ENCODE data around the gene CORO2B. TPM values are rescaled to one million over a fixed set of nuclear protein-coding genes. Genes with fewer than 3 reads are reported as not detected.

The CORO2B gene
- polyA plus RNA-seq, 3 donors = 0.03 TPM; not detected in 2

GRCh38 chr15:68642491-68642845, 63.7 kb downstream of the CORO2B start:
- Mint-ChIP-seq H3K4me1 (no peaks in the 10 kb centered on the region), H3K27ac (no peak overlapping the region), H3K4me3 (no peak overlapping the region), H3K36me3 (no peaks in the 10 kb centered on the region), H3K9me3 (no peaks in the 10 kb centered on the region), H3K27me3 (ENCODE audit: low read depth in 3 of 3) (peaks cover 0 to 2% (median 0%) of the 10 kb centered on the region in 3 donors)
- TF ChIP-seq CTCF (IDR thresholded peaks at IDR 0.05) = no peak
- intact Hi-C loops (cut with micrococcal nuclease) = no loop called here
- Histone ChIP-seq H4K20me1 (ENCODE audit: insufficient read depth, low read length) (no peaks in the 10 kb centered on the region), H3K9ac (ENCODE audit: insufficient read depth, low read length, poor library complexity, severe bottlenecking) (no peak overlapping the region), H3K36me3 (replicated peaks in 1 of 2; ENCODE audit: control insufficient read depth in 1 of 2, insufficient read depth in 2 of 2, low read length in 2 of 2) (no peaks in the 10 kb centered on the region), H3K9me3 (replicated peaks in 1 of 2; ENCODE audit: control insufficient read depth in 1 of 2, insufficient read depth in 1 of 2, low read length in 2 of 2) (no peaks in the 10 kb centered on the region), H3K4me3 (replicated peaks in 1 of 3; ENCODE audit: low read depth in 2 of 3, low read length in 3 of 3) (no peak overlapping the region), H2AFZ (ENCODE audit: insufficient read depth, low read depth, low read length, poor library complexity, severe bottlenecking) (no peak overlapping the region), H3K27ac (ENCODE audit: low read depth in 1 of 2, low read length in 2 of 2) (no peak overlapping the region), H3K27me3 (ENCODE audit: control insufficient read depth in 2 of 2, insufficient read depth in 2 of 2, low read length in 2 of 2) (no peaks in the 10 kb centered on the region), H3K4me2 (replicated peaks; ENCODE audit: extremely low read depth, low read length, poor library complexity, severe bottlenecking) (no peak overlapping the region), H3K4me1 (ENCODE audit: control insufficient read depth in 1 of 2, insufficient read depth in 2 of 2, low read length in 2 of 2) (no peaks in the 10 kb centered on the region), H3K79me2 (ENCODE audit: insufficient read depth, low read length) (no peaks in the 10 kb centered on the region)
- no peak for DNase-seq
- WGBS (ENCODE audit: insufficient coverage) = 93% methylated on average over 3 of the region's 5 CpGs

DNA sequence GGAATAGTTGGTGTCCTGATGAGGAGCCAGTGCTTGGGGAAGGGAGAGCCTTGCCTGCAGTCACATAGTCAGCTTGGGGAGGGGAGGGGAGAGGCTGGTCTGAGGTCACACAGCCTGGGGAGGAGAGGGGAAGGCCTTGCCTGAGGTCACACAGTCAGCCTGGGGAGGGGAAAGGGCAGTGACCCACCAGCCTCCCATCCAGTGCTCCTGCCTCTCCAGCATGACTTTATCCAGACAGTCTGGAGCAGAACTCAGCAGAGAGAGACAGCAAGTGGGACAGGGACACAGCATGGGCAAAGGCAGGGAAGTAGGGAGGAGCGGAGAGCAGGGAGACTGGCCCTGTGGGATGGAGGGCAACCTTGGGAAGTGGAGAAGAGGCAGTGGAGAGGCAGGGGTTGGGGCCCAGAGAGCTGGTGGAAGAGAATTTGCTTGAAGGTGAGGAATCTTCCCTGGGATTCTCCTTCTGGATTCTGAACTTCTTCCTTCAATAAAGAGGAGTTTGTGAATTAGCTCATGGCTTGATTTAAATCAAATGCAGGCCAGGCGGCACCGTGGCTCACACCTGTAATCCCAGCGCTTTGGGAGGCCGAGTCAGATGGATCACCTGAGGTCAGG, 64.5 kb downstream of the CORO2B start:
- no peak for TF ChIP-seq CTCF (IDR thresholded peaks at IDR 0.05)
- Histone ChIP-seq H3K4me2 (replicated peaks; ENCODE audit: extremely low read depth, low read length, poor library complexity, severe bottlenecking) (no peak overlapping the region), H3K36me3 (replicated peaks in 1 of 2; ENCODE audit: control insufficient read depth in 1 of 2, insufficient read depth in 2 of 2, low read length in 2 of 2) (no peaks in the 10 kb centered on the region), H3K27me3 (ENCODE audit: control insufficient read depth in 2 of 2, insufficient read depth in 2 of 2, low read length in 2 of 2) (no peaks in the 10 kb centered on the region), H3K9me3 (replicated peaks in 1 of 2; ENCODE audit: control insufficient read depth in 1 of 2, insufficient read depth in 1 of 2, low read length in 2 of 2) (no peaks in the 10 kb centered on the region), H2AFZ (ENCODE audit: insufficient read depth, low read depth, low read length, poor library complexity, severe bottlenecking) (no peak overlapping the region), H3K4me3 (replicated peaks in 1 of 3; ENCODE audit: low read depth in 2 of 3, low read length in 3 of 3) (no peak overlapping the region), H3K9ac (ENCODE audit: insufficient read depth, low read length, poor library complexity, severe bottlenecking) (no peak overlapping the region), H4K20me1 (ENCODE audit: insufficient read depth, low read length) (no peaks in the 10 kb centered on the region), H3K27ac (ENCODE audit: low read depth in 1 of 2, low read length in 2 of 2) (no peak overlapping the region), H3K79me2 (ENCODE audit: insufficient read depth, low read length) (no peaks in the 10 kb centered on the region), H3K4me1 (ENCODE audit: control insufficient read depth in 1 of 2, insufficient read depth in 2 of 2, low read length in 2 of 2) (no peaks in the 10 kb centered on the region)
- DNase-seq = no peak
- Mint-ChIP-seq H3K27me3 (ENCODE audit: low read depth in 3 of 3) (peaks cover 0 to 4% (median 3%) of the 10 kb centered on the region in 3 donors), H3K4me1 (no peaks in the 10 kb centered on the region), H3K27ac (no peak overlapping the region), H3K4me3 (no peak overlapping the region), H3K36me3 (no peaks in the 10 kb centered on the region), H3K9me3 (no peaks in the 10 kb centered on the region)
- 97% methylated on average over 5 of the region's 5 CpGs for WGBS (ENCODE audit: insufficient coverage)
- intact Hi-C loops (cut with micrococcal nuclease) = no loop called here

Data from CD14-positive monocyte (primary cell).